Measurements from ENCODE around the gene PRKN.

Gene PRKN

GRCh38 chr6:161922631-161923119 lies 804.9 kb downstream of the PRKN start:
- Histone ChIP-seq H3K27me3 (ENCODE audit: control insufficient read depth in 1 of 2, insufficient read depth in 2 of 2, low read length in 2 of 2) (no peaks in the 10 kb centered on the region), H3K4me3 (ENCODE audit: low read depth in 1 of 2, low read length in 2 of 2) (no peak overlapping the region), H3K4me1 (ENCODE audit: control insufficient read depth in 1 of 2, insufficient read depth in 2 of 2, low read length in 2 of 2) (no peaks in the 10 kb centered on the region), H3K9me3 (ENCODE audit: control insufficient read depth in 1 of 2, low read length in 2 of 2) (no peaks in the 10 kb centered on the region), H3K9ac (ENCODE audit: low read depth in 1 of 2, low read length in 2 of 2) (no peak overlapping the region), H3K36me3 (ENCODE audit: control insufficient read depth in 1 of 2, insufficient read depth in 2 of 2, low read length in 2 of 2) (no peaks in the 10 kb centered on the region), H3K27ac (ENCODE audit: low read depth, low read length) (no peak overlapping the region)

- no peaks in the 10 kb centered on the region for H3K36me3 ChIP-seq (ENCODE audit: control insufficient read depth in 1 of 2, insufficient read depth in 2 of 2, low read length in 2 of 2)
- H3K27me3 ChIP-seq (ENCODE audit: control insufficient read depth in 1 of 2, insufficient read depth in 2 of 2, low read length in 2 of 2), result no peaks in the 10 kb centered on the region
- H3K4me3 ChIP-seq (ENCODE audit: low read depth in 1 of 2, low read length in 2 of 2), result no peak overlapping the region
- no peak overlapping the region for H3K27ac ChIP-seq (ENCODE audit: low read depth, low read length)
- H3K9me3 ChIP-seq (ENCODE audit: control insufficient read depth in 1 of 2, low read length in 2 of 2), result no peaks in the 10 kb centered on the region
- H3K9ac ChIP-seq (ENCODE audit: low read depth in 1 of 2, low read length in 2 of 2), result no peak overlapping the region
- H3K4me1 ChIP-seq (ENCODE audit: control insufficient read depth in 1 of 2, insufficient read depth in 2 of 2, low read length in 2 of 2), result no peaks in the 10 kb centered on the region
Observed at GRCh38 chr6:161921602-161922395, 805.8 kb downstream of the PRKN start.

- H3K27ac ChIP-seq (ENCODE audit: low read depth, low read length), result no peak overlapping the region
- H3K36me3 ChIP-seq (ENCODE audit: control insufficient read depth in 1 of 2, insufficient read depth in 2 of 2, low read length in 2 of 2), result no peaks in the 10 kb centered on the region
- H3K4me3 ChIP-seq (ENCODE audit: low read depth in 1 of 2, low read length in 2 of 2), result no peak overlapping the region
- no peak overlapping the region for H3K9ac ChIP-seq (ENCODE audit: low read depth in 1 of 2, low read length in 2 of 2)
- no peaks in the 10 kb centered on the region for H3K4me1 ChIP-seq (ENCODE audit: control insufficient read depth in 1 of 2, insufficient read depth in 2 of 2, low read length in 2 of 2)
- no peaks in the 10 kb centered on the region for H3K27me3 ChIP-seq (ENCODE audit: control insufficient read depth in 1 of 2, insufficient read depth in 2 of 2, low read length in 2 of 2)
- no peaks in the 10 kb centered on the region for H3K9me3 ChIP-seq (ENCODE audit: control insufficient read depth in 1 of 2, low read length in 2 of 2)
Observed at GRCh38 chr6:161919691-161920090, 807.9 kb downstream of the PRKN start.

GRCh38 chr6:161918628-161919205 lies 808.8 kb downstream of the PRKN start:
- Histone ChIP-seq H3K9me3 (ENCODE audit: control insufficient read depth in 1 of 2, low read length in 2 of 2) (no peaks in the 10 kb centered on the region), H3K4me3 (ENCODE audit: low read depth in 1 of 2, low read length in 2 of 2) (no peak overlapping the region)

GRCh38 chr6:161918109-161918531 lies 809.4 kb downstream of the PRKN start:
- no peaks in the 10 kb centered on the region for H3K9me3 ChIP-seq (ENCODE audit: control insufficient read depth in 1 of 2, low read length in 2 of 2)
- no peaks in the 10 kb centered on the region for H3K4me1 ChIP-seq (ENCODE audit: control insufficient read depth in 1 of 2, insufficient read depth in 2 of 2, low read length in 2 of 2)
- no peaks in the 10 kb centered on the region for H3K27me3 ChIP-seq (ENCODE audit: control insufficient read depth in 1 of 2, insufficient read depth in 2 of 2, low read length in 2 of 2)
- no peak overlapping the region for H3K9ac ChIP-seq (ENCODE audit: low read depth in 1 of 2, low read length in 2 of 2)
- H3K36me3 ChIP-seq (ENCODE audit: control insufficient read depth in 1 of 2, insufficient read depth in 2 of 2, low read length in 2 of 2), result no peaks in the 10 kb centered on the region
- no peak overlapping the region for H3K4me3 ChIP-seq (ENCODE audit: low read depth in 1 of 2, low read length in 2 of 2)
- no peak overlapping the region for H3K27ac ChIP-seq (ENCODE audit: low read depth, low read length)

More at GRCh38 chr6:161918628-161919205, 808.8 kb downstream of the PRKN start:
- Histone ChIP-seq H3K27me3 (ENCODE audit: control insufficient read depth in 1 of 2, insufficient read depth in 2 of 2, low read length in 2 of 2) (no peaks in the 10 kb centered on the region), H3K36me3 (ENCODE audit: control insufficient read depth in 1 of 2, insufficient read depth in 2 of 2, low read length in 2 of 2) (no peaks in the 10 kb centered on the region), H3K4me1 (ENCODE audit: control insufficient read depth in 1 of 2, insufficient read depth in 2 of 2, low read length in 2 of 2) (no peaks in the 10 kb centered on the region), H3K27ac (ENCODE audit: low read depth, low read length) (no peak overlapping the region), H3K9ac (ENCODE audit: low read depth in 1 of 2, low read length in 2 of 2) (no peak overlapping the region)

- H3K4me1 ChIP-seq (ENCODE audit: control insufficient read depth in 1 of 2, insufficient read depth in 2 of 2, low read length in 2 of 2), result no peaks in the 10 kb centered on the region
- no peaks in the 10 kb centered on the region for H3K9me3 ChIP-seq (ENCODE audit: control insufficient read depth in 1 of 2, low read length in 2 of 2)
- H3K36me3 ChIP-seq (ENCODE audit: control insufficient read depth in 1 of 2, insufficient read depth in 2 of 2, low read length in 2 of 2), result no peaks in the 10 kb centered on the region
- H3K9ac ChIP-seq (ENCODE audit: low read depth in 1 of 2, low read length in 2 of 2), result no peak overlapping the region
- H3K27ac ChIP-seq (ENCODE audit: low read depth, low read length), result no peak overlapping the region
- H3K4me3 ChIP-seq (ENCODE audit: low read depth in 1 of 2, low read length in 2 of 2), result no peak overlapping the region
- H3K27me3 ChIP-seq (ENCODE audit: control insufficient read depth in 1 of 2, insufficient read depth in 2 of 2, low read length in 2 of 2), result no peaks in the 10 kb centered on the region
Observed at GRCh38 chr6:161917645-161918044, 809.9 kb downstream of the PRKN start.

- Histone ChIP-seq H3K4me1 (ENCODE audit: control insufficient read depth in 1 of 2, insufficient read depth in 2 of 2, low read length in 2 of 2) (no peaks in the 10 kb centered on the region), H3K27ac (ENCODE audit: low read depth, low read length) (no peak overlapping the region), H3K9ac (ENCODE audit: low read depth in 1 of 2, low read length in 2 of 2) (no peak overlapping the region), H3K9me3 (ENCODE audit: control insufficient read depth in 1 of 2, low read length in 2 of 2) (no peaks in the 10 kb centered on the region), H3K4me3 (ENCODE audit: low read depth in 1 of 2, low read length in 2 of 2) (no peak overlapping the region), H3K36me3 (ENCODE audit: control insufficient read depth in 1 of 2, insufficient read depth in 2 of 2, low read length in 2 of 2) (no peaks in the 10 kb centered on the region), H3K27me3 (ENCODE audit: control insufficient read depth in 1 of 2, insufficient read depth in 2 of 2, low read length in 2 of 2) (no peaks in the 10 kb centered on the region)
Observed at GRCh38 chr6:161915456-161915964, 812.1 kb downstream of the PRKN start.

- H3K4me3 ChIP-seq (ENCODE audit: low read depth in 1 of 2, low read length in 2 of 2), result no peak overlapping the region
- no peaks in the 10 kb centered on the region for H3K27me3 ChIP-seq (ENCODE audit: control insufficient read depth in 1 of 2, insufficient read depth in 2 of 2, low read length in 2 of 2)
- no peak overlapping the region for H3K27ac ChIP-seq (ENCODE audit: low read depth, low read length)
Observed at GRCh38 chr6:161908872-161909271, 818.7 kb downstream of the PRKN start.

GRCh38 chr6:161906571-161906970 lies 821.0 kb downstream of the PRKN start:
- no peak overlapping the region for H3K9ac ChIP-seq (ENCODE audit: low read depth in 1 of 2, low read length in 2 of 2)
- no peak overlapping the region for H3K4me3 ChIP-seq (ENCODE audit: low read depth in 1 of 2, low read length in 2 of 2)
- no peaks in the 10 kb centered on the region for H3K4me1 ChIP-seq (ENCODE audit: control insufficient read depth in 1 of 2, insufficient read depth in 2 of 2, low read length in 2 of 2)
- H3K36me3 ChIP-seq (ENCODE audit: control insufficient read depth in 1 of 2, insufficient read depth in 2 of 2, low read length in 2 of 2), result no peaks in the 10 kb centered on the region
- no peak overlapping the region for H3K27ac ChIP-seq (ENCODE audit: low read depth, low read length)
- H3K27me3 ChIP-seq (ENCODE audit: control insufficient read depth in 1 of 2, insufficient read depth in 2 of 2, low read length in 2 of 2), result no peaks in the 10 kb centered on the region
- no peaks in the 10 kb centered on the region for H3K9me3 ChIP-seq (ENCODE audit: control insufficient read depth in 1 of 2, low read length in 2 of 2)

More at GRCh38 chr6:161908872-161909271, 818.7 kb downstream of the PRKN start:
- Histone ChIP-seq H3K9ac (ENCODE audit: low read depth in 1 of 2, low read length in 2 of 2) (no peak overlapping the region), H3K36me3 (ENCODE audit: control insufficient read depth in 1 of 2, insufficient read depth in 2 of 2, low read length in 2 of 2) (no peaks in the 10 kb centered on the region), H3K4me1 (ENCODE audit: control insufficient read depth in 1 of 2, insufficient read depth in 2 of 2, low read length in 2 of 2) (no peaks in the 10 kb centered on the region), H3K9me3 (ENCODE audit: control insufficient read depth in 1 of 2, low read length in 2 of 2) (no peaks in the 10 kb centered on the region)

GRCh38 chr6:161903584-161904212 lies 823.9 kb downstream of the PRKN start:
- Histone ChIP-seq H3K9me3 (ENCODE audit: control insufficient read depth in 1 of 2, low read length in 2 of 2) (no peaks in the 10 kb centered on the region), H3K4me1 (ENCODE audit: control insufficient read depth in 1 of 2, insufficient read depth in 2 of 2, low read length in 2 of 2) (no peaks in the 10 kb centered on the region), H3K4me3 (ENCODE audit: low read depth in 1 of 2, low read length in 2 of 2) (no peak overlapping the region), H3K27me3 (ENCODE audit: control insufficient read depth in 1 of 2, insufficient read depth in 2 of 2, low read length in 2 of 2) (no peaks in the 10 kb centered on the region), H3K36me3 (ENCODE audit: control insufficient read depth in 1 of 2, insufficient read depth in 2 of 2, low read length in 2 of 2) (no peaks in the 10 kb centered on the region), H3K27ac (ENCODE audit: low read depth, low read length) (no peak overlapping the region), H3K9ac (ENCODE audit: low read depth in 1 of 2, low read length in 2 of 2) (no peak overlapping the region)
